Stimulated activated CD4-positive, alpha-beta T cell treated with anti-CD3 and anti-CD28 coated beads, Interleukin-4, amount 100 ng/mL, for 1 hour (primary cell): ENCODE data around the gene TAGLN.

Experiments
- DNase-seq: peaks from one replicate; pipeline ENCODE4 v3.0.0-alpha.2; 2020

TAGLN gene

GRCh38 chr11:117199053-117199915 is at the start of gene TAGLN:
TSS of gene TAGLN (plus strand) at chr11:117199370. CDS start at chr11:117203014, 3,644 bp downstream.
- no peak for DNase-seq

GRCh38 chr11:117152066-117152465 is 47.1 kb upstream of the TAGLN start:
- DNase-seq: no peak

DNA sequence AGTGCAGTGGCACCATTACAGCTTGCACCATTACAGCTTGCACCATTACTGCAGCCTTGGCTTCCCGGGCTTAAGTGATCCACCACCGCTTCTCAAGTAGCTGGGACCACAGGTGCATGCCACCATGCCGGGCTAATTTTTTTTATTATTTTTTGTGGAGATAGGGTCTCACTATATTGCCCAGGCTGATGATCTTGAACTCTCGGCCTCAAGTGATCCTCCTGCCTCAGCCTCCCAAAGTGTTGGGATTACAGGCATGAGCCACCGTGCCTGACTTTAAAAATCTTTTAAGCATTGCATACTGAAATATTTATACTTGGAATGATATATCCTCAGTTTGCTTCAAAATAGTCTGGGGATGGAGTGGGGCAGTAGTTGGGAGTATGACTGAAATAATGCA is 44.7 kb upstream of the TAGLN start:
- DNase-seq: no peak

- DNase-seq: no peak
These were observed 41.7 kb upstream of the TAGLN start for GRCh38 chr11:117157507-117157906.

DNA sequence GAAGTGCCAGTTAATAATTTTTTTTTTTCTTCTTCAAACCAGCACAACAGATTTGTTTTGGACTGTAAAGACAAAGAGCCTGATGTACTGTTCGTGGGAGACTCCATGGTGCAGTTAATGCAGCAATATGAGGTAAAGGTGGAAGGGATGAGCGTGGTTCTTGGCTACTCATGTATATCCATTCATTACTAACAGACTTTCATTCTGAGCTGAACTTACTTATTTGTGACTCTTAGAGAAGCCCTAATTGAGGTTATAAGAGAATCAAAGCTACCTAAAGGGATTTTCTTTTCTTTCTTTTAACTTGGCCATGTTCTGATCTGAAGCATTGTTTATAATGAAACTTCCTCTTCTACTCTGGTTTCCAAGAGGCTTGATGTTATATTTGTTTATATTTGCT is 39.3 kb upstream of the TAGLN start:
- DNase-seq: no peak

GRCh38 chr11:117160826-117161225 is 38.3 kb upstream of the TAGLN start:
- no peak for DNase-seq

GRCh38 chr11:117166491-117166890 is 32.7 kb upstream of the TAGLN start:
- DNase-seq: no peak

DNA sequence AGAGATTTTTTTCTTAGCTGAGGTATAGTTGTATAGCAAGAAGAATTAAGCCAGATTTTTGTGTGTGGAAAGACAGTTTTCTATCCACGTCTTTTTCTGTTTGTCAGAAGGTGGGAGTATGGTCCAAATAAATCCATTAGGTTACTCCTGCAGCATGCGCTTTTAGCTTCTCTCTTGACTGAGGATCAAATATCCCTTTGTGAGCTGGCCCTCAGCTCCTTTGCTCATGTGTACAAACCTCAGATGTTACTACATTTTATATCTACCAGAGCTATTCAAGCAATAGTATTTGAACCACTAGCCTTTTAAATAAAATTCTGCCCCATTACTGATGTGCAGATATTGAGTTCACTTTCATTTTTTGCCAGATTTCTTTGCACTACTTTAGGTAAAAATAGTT is 29.4 kb upstream of the TAGLN start:
- no peak for DNase-seq

DNA sequence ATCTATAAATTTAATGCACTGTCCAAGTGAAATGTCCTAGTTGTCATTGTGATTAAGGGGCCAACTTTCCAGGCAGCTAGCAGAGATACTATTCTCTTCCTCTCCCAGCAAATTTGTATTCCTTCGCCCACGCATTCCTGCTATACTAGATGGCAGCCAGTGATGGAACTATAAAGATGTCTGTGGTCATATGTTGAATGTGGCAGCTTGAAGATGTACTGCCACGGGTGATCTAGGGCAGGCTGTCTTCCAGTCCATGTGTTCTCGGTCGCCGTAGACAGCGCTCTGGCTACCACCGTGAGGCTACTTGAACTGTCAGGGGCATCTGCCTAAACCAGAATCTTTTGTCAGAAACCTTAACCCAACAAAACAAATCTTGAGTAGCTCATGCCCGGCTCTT is 29.0 kb upstream of the TAGLN start:
- no peak for DNase-seq

GRCh38 chr11:117171007-117171403 is 28.2 kb upstream of the TAGLN start:
- DNase-seq: no peak

- DNase-seq: no peak
These were observed 27.6 kb upstream of the TAGLN start for GRCh38 chr11:117171404-117172061.

DNA sequence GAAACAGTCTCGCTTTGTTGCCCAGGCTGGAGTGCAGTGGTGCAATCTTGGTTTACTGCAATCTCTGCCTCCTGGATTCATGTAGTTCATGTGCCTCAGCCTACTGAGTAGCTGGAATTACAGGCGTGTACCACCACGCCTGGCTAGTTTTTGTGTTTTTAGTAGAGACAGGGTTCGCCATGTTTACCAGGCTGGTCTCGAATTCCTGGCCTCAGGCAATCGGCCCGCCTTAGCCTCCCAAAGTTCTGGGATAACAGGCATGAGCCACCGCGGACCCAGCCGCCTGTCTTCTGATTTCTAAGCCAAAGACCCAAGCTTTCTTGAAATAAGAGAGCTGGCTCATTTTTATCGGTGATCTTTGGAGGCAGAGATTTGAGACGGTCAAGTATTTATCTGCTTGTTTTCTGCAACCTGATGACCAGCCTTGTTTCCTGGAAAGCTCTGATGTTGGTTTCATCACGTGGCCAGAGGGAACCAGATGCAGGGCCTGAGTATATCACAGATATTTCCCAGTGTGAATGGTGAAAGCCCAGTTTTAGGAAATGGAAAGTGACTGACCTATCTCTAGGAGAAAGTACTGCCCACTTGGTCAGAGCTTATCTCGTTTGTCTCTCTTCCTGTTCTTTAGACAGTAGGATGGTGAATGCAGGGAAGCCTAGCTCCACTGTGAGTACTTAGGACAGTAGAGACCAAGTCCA is 26.3 kb upstream of the TAGLN start:
- no peak for DNase-seq

DNA sequence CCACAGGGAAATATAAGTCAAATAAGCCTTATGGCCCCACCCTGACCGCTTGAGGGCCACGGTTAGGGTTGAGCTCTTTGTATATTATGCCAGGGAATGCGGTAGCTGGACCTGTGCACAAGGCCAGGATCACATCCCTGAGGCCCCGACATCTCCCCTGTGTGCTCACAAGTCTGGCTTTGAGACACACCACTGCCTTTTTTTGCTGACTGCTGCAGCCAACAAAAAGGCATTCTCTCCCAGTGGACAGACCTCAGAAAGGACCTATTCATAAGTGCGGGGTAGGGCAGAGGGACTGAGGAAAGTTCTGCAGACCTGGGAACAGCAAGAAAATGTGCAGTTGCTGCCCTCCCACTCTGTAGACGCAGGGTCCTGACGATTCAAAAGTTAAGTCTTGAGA is 24.1 kb upstream of the TAGLN start:
- no peak for DNase-seq

DNA sequence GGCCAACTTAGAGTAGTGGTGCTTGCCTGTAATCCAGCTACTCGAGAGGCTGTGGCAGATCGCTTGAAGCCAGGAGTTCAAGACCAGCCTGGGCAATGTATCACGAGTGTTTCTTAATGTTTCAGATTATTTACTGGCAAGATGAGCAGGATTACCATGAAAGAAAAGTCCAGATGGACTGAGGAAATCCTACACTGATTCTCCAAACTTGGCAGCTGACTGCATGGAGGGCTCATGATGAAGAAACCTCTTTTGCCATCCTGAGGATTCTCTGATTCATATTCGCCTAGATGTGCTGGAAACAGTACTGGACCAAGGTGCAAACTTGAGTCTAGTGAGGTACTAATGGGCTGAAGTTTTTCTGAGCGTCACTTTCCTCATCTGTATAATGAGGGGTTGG is 23.4 kb upstream of the TAGLN start:
- no peak for DNase-seq

GRCh38 chr11:117176186-117176585 is 23.0 kb upstream of the TAGLN start:
- no peak for DNase-seq

DNA sequence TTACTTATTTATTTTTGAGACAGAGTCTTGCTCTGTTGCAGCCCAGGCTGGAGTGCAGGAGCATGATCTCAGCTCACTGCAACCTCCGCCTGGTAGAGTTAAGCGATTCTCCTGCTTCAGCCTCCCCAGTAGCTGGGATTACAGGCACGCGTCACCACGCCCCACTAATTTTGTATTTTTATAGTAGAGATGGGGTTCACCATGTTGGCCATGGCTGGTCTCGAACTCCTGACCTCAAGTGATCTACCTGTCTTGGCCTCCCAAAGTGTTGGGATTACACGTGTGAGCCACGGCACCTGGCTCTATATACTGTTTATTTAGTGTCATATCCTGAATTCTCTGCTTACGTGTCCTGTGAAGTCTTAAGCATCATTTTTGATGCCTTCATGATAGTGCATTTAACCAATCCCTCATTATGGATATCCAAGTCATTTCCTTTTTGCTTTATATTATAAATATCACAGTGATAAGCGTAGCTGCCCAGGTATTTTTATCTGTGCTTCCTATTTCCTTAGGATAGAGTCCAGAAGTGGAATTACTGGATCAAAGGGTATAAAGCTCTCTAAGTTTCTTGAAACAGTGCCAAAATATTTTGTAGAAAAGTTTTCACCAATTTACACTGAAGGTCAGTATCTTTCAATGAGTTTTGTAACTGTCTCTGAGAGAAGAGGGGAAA is 21.5 kb upstream of the TAGLN start:
- no peak for DNase-seq

DNA sequence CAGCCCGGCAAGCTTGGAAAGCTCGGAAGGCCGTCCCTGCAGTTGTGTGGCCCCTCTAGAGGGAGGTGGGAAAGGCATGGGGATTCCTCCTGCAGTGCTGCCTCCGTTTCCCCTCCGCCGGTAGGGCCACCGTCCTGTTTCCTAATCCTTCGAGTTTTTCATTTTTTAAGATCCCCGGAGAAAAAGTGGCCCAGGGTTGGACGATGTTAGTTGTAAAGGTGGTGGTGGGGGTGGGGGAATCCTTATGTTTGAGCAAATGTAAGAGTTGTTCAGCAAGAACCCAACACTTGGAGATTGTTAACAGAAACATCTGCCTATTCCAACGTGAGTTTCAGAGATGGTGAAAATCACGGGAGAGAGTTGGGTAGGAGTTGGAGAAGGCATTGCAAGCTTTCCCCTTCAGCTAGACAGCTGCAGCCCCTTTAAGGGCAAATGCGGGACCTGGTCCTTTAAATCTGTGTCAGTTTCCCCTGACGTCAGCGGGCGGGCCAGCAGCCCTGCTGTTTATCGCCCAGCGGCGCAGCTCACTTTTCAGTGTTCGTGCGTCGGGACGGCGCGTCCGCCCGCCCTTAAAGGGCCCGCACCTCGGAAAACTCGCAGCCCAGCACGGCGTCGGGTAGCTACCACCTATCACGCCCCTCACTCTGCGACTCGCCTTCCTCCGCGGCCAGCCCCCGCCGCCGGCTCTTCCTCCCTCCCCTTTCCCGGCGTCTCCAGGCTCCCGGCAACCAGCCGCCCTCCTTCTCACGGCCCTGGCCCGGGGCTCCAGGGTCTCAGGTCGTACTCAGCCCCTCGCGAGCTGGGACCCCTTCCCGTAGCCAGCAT is 20.7 kb upstream of the TAGLN start, which contains the start of gene SIDT2:
Gene SIDT2, plus strand, starts transcription at position 534 of the 825 bp plus-strand sequence. CDS start 521 bp downstream, outside the sequence.
- DNase-seq: peak; percentile 88

DNA sequence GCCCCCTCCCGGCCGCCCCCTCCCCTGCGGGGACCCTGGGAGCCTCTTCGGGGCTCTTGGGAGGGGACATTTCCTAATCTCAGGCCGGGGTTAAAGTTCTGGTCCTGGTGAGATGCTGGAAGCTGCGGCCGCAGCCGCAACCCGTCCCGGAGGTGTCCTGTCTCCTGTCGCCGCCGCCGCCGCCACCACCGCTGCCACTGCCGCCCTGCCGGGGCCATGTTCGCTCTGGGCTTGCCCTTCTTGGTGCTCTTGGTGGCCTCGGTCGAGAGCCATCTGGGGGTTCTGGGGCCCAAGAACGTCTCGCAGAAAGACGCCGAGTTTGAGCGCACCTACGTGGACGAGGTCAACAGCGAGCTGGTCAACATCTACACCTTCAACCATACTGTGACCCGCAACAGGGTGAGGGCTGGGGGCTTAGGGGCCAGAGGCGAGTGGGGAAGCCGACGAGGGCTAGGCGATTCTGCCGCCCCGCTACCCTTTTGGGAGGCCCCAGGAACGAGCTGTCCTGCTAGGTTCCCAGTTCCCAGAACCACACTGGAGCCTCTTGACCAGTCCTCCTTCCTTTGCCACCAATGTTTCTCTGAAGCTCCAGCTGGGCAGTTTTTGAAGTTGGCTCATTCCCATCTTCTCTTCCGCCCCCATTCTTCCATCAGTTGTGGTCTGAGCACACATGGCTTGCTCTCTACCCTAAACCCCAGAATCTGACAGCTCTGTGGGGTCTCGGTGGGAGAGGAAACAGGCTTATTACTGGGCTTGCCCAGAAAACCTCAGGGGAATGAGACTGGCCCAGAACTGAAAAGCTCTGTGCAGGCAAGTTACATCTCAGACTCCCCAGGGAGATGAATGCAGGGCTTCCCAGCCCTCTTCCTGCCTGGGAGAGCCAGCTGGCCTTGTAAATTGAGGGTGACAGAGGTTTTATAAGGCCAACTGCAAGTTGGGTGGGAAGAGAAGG is 19.8 kb upstream of the TAGLN start:
- peak; percentile 44 for DNase-seq

DNA sequence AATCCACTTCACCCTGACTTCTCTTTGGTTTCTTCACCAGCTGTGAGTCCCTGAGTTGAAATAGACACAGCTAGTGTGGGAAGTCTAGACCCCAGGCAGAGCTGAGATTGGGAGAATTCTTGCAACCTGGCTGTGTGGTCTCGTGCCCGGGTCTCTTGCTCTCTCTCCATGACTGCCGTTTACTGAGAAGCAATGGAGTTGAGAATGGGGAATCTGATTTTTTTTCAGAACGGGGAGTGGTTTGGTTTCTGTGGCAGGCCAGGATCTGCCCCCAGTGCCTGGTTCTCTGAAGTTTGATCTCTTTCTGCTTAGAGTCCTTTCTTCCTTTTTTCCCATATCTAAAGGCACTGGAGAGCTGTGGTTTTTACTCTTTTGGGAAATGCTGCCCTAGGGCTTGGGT is 19.1 kb upstream of the TAGLN start:
- no peak for DNase-seq

DNA sequence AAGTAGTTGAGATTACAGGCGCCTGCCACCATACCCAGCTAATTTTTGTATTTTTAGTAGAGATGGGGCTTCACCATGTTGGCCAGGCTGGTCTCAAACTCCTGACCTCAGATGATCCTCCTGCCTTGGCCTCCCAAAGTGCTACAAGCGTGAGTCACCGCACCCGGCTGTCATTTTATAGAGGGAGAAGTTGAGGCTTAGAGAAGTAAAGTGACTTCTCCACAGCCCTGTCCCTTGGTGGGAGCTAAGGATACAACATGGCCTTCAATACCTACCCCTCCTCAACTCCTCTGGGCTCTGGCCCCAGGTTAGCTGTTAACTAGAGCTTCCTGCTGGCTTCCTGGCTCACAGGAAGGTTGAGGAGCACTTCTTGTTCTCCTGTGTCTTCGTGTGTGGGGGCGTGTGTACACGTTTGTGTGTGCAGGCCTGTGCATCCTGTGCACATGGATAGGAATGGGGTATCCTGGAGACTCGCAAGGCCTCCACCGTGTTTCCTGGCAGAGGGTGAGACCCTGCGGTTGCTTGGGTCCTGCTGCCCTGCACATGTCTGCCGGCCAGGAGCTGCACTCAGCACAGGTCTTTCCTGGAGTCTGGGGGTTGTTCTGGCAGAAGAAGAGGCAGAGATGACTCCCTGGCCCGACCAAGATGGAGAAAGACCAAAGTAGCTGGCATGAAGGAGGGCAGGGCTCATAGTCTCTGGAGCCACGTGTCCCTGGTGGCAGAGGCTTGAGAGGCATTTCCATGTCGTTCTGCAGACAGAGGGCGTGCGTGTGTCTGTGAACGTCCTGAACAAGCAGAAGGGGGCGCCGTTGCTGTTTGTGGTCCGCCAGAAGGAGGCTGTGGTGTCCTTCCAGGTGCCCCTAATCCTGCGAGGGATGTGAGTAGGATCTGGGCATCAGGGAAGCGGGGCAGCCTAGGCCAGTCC is 18.2 kb upstream of the TAGLN start:
- DNase-seq: peak; percentile 53
